Prostate gland (tissue), 2 donors: Measurements from ENCODE around the gene PEX11A.

Experiments
- CTCF ChIP-seq, 4 experiments: fragments of 200-600 bp in 2 of 4; fragments of 450-650 bp in 2 of 4; sonication (generic) in 2 of 4; IDR thresholded peaks; 1 replicate in 3 of 4; 2 replicates in 1 of 4; pipeline ENCODE4 v1.5.1; 2016 to 2019; ENCODE audit warnings: antibody characterized with exemption in 4 of 4, mild to moderate bottlenecking in 2 of 4, moderate library complexity in 2 of 4
- POLR2A ChIP-seq: fragments of 450-650 bp; IDR thresholded peaks from one replicate; pipeline ENCODE4 v1.6.1; 2016; ENCODE audit warnings: antibody characterized with exemption, mild to moderate bottlenecking

DNA sequence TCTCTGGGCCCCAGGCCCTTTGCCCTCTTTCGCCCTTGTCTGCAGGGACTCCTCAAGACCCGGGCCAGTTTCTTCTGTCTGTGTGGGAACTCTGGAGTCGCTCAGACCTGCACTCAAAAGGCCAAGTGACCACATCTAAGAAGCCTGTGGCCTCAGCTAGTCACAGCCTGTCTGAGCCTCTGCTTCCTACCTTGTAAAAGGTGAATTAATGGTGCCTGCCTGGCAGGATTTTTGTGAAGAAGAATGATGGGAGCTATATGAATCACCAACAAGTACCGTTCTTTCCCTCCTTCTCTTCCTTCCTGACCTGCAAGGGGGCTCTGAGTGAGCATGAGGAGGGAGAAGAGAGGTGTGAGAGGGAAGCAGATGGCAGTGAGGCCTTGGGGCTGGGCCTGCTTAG, 18.9 kb downstream of the PEX11A start:
- TF ChIP-seq POLR2A (no peak), CTCF (IDR thresholded peaks at IDR 0.05) (no peak)
